Activated naive CD8-positive, alpha-beta T cell treated with anti-CD3 and anti-CD28 coated beads, Interleukin-2, amount 10 ng/mL, durations not matched to agents 7 days and 5 days (primary cell): ENCODE data around the gene PLPPR5. TPM values are rescaled to one million over a fixed set of nuclear protein-coding genes. Genes with fewer than 3 reads are reported as not detected.

Experiments used
- ATAC-seq: fragments of 150-1000 bp; cut with Tn5 transposase; one replicate; pipeline ENCODE4 v1.10.0; 2021; ENCODE audit warnings: low read depth, moderate library complexity
- POLR2A ChIA-PET: fragments of 350-600 bp; sonication (Branson Sonifier 250); formaldehyde crosslinking; loops from one replicate; lab custom pipeline; 2021; ENCODE audit warnings: antibody characterized with exemption; lab: Charles Lee
- DNase-seq: peaks from one replicate; pipeline ENCODE4 v3.0.0; 2021
- H3K27ac Mint-ChIP-seq: one replicate; pipeline ENCODE4 v1.8.0; 2022; ENCODE audit warnings: mild to moderate bottlenecking, mixed read lengths
- H3K27me3 Mint-ChIP-seq: one replicate; pipeline ENCODE4 v1.8.0; 2022; ENCODE audit warnings: mild to moderate bottlenecking, moderate library complexity, mixed read lengths
- H3K36me3 Mint-ChIP-seq: one replicate; pipeline ENCODE4 v1.8.0; 2021; ENCODE audit warnings: mild to moderate bottlenecking, mixed read lengths
- H3K4me1 Mint-ChIP-seq: one replicate; pipeline ENCODE4 v1.8.0; 2021; ENCODE audit warnings: mixed read lengths
- H3K4me3 Mint-ChIP-seq: one replicate; pipeline ENCODE4 v1.8.0; 2022; ENCODE audit warnings: mild to moderate bottlenecking, moderate library complexity, mixed read lengths
- H3K9me3 Mint-ChIP-seq: one replicate; pipeline ENCODE4 v1.8.0; 2021; ENCODE audit warnings: mixed read lengths
- total RNA-seq, 2 experiments: library from RNA; stranded (reverse); gene quantifications; one replicate each; pipeline ENCODE4 v1.2.3, GENCODE V29; 2021

The PLPPR5 gene
- total RNA-seq, 2 experiments from 2014 or later = not detected

DNA sequence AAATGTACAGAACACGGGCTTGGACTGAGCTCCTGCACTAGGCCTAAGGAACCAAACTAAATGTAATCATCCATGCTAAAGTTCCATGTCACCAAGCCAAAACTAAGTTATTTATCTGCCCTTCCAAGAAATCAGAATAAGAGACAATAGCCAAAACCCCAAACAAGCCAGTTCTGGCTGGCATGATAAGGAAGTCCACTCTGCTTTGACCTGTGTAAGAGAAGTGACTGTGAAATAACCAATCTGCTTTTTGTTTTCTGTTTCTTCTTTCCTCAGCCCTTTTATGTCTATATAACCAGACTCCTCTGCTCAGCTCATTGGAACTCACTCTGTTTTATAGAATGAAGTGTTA is 15.1 kb downstream of the PLPPR5 start:
- Mint-ChIP-seq H3K4me1 (peaks cover 1% of the 10 kb centered on the region), H3K27ac (no peak overlapping the region), H3K4me3 (no peak overlapping the region), H3K36me3 (no peaks in the 10 kb centered on the region), H3K27me3 (peaks cover 5% of the 10 kb centered on the region), H3K9me3 (no peaks in the 10 kb centered on the region)
- DNase-seq = no peak
- ATAC-seq = no peak
- POLR2A ChIA-PET = no interaction called here

DNA sequence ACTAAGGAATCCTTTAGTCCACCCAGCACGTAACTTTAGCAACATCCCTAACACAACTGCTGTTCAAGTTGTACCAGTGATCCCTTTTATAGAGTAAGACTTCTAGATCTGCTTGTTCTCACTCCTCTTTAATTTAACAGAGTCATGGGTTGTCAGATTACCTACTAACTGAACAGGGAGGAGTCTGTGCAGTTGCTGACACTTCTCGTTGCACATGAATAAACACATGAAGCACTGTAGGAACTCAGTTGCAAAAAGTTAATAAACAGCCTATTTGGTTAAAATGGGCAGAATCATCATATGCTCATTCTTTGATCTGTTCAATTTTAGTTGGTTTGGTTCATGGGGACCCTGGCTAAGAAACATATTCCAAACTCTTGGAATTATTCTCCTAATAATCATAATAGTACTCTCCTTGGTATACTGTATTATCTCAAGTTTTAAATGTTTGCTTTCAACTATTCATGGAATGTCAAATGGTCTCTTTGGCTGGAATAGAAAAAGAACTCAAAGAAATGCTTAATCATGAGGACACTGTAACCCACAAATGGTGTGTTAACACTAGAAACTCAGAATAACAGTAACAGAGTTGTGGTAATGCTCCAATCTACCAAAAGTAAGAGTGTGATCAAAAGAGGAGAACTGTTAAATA is 15.6 kb downstream of the PLPPR5 start:
- Mint-ChIP-seq H3K9me3 (peaks cover under 1% of the 10 kb centered on the region), H3K27me3 (peaks cover 4% of the 10 kb centered on the region), H3K27ac (no peak overlapping the region), H3K4me3 (no peak overlapping the region), H3K4me1 (peaks cover 1% of the 10 kb centered on the region), H3K36me3 (no peaks in the 10 kb centered on the region)
- DNase-seq (no peak), ATAC-seq (no peak)
- POLR2A ChIA-PET = no interaction called here

DNA sequence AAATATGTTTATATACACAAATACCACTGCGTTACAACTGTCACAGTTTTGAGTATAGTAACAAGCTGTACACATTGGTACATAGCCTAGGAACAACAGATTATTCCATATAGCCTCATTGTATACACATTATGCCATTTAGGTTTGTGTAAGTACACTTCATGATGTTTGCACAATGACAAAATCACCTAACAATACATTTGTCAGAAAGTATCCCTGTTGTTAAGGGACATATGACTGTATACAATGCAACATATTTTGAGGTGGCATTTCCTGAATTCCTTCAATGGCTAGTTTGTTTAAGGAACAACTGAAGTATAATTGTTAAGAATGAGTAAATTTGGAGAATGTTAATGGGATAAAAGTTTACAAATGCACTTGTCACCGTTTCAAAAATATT is 19.0 kb downstream of the PLPPR5 start:
- ATAC-seq = no peak
- DNase-seq = no peak
- H3K4me3 Mint-ChIP-seq = no peak overlapping the region

DNA sequence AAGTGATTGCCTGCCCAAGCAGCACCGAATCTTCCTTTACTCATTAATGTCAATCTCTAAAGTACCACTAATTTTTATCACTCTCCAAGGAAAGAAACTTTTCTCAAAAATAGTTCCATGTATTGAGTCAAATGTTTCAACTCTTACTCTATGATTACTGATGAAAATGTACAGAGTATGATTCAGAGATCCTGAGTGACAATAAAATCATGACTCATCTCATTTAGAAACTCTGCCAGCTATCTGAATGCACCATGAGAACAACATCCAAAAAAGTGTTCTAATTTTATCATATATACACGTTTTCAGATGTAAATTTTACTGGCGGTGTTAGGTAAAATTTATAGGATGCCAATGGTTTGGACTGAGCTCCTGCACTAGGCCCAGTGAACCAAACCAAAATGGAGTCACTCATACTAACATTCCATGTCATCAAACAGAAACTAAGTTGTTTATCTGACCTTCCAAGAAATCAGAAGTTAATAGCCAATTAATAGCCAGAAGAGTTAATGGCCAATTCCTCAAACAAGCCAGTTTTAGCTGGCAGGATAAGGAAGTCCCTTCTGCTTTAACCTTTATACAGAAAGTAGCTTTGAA is 22.6 kb downstream of the PLPPR5 start:
- H3K4me3 Mint-ChIP-seq = no peak overlapping the region
- no peaks in the 10 kb centered on the region for H3K27me3 Mint-ChIP-seq
- H3K36me3 Mint-ChIP-seq = no peaks in the 10 kb centered on the region
- no peak for ATAC-seq
- DNase-seq = no peak
- no peaks in the 10 kb centered on the region for H3K4me1 Mint-ChIP-seq
- H3K27ac Mint-ChIP-seq = no peak overlapping the region
- peaks cover 5% of the 10 kb centered on the region for H3K9me3 Mint-ChIP-seq
- POLR2A ChIA-PET = no interaction called here

More for the DNA sequence above, 19.0 kb downstream of the PLPPR5 start:
- Mint-ChIP-seq H3K27me3 (no peaks in the 10 kb centered on the region), H3K27ac (no peak overlapping the region), H3K36me3 (no peaks in the 10 kb centered on the region), H3K4me1 (no peaks in the 10 kb centered on the region), H3K9me3 (peaks cover 5% of the 10 kb centered on the region)
- POLR2A ChIA-PET = no interaction called here

DNA sequence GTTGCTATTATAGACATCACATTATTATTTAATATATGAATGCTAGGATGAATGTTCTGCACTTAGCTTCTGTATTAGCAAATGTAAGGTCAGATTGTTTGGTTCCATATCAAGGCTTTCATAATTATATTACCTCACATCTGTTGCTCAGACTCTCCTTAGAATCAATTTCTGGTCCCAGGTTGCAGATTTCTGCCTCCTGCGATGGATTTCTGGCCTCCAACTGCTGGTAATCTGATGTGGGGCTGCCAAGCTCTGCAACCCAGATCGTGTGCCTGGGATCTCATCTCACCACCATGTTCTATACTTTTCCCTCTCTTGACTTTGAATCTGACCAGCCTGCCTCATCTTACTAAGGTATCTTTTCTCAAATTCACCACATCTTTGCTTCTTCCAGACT is 25.2 kb downstream of the PLPPR5 start:
- Mint-ChIP-seq H3K4me1 (no peaks in the 10 kb centered on the region), H3K9me3 (peaks cover 5% of the 10 kb centered on the region), H3K27me3 (no peaks in the 10 kb centered on the region), H3K4me3 (no peak overlapping the region), H3K36me3 (no peaks in the 10 kb centered on the region), H3K27ac (no peak overlapping the region)
- ATAC-seq = no peak
- no peak for DNase-seq
- POLR2A ChIA-PET = no interaction called here

DNA sequence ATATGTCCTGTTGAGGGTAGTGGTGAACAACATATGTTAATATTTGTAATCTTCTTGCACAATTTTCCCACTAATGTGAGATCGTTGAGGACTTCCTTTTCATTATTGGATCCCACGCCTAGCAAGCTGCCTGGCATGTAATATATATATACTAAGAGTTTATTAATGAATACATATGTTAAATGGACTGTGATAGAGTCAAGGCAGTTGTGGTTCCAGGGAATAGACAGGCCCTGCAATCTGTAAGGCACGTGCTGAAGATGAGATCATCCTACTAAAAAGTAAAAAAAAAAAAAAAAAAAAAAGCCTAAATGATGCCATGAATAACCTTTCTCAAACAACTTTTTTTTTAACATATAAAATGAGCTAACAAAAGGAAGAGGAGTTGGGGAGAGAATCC is 28.9 kb downstream of the PLPPR5 start:
- Mint-ChIP-seq H3K27me3 (no peaks in the 10 kb centered on the region), H3K36me3 (no peaks in the 10 kb centered on the region), H3K4me3 (no peak overlapping the region), H3K9me3 (no peaks in the 10 kb centered on the region), H3K4me1 (no peaks in the 10 kb centered on the region), H3K27ac (no peak overlapping the region)
- POLR2A ChIA-PET = no interaction called here
- DNase-seq (no peak), ATAC-seq (no peak)

DNA sequence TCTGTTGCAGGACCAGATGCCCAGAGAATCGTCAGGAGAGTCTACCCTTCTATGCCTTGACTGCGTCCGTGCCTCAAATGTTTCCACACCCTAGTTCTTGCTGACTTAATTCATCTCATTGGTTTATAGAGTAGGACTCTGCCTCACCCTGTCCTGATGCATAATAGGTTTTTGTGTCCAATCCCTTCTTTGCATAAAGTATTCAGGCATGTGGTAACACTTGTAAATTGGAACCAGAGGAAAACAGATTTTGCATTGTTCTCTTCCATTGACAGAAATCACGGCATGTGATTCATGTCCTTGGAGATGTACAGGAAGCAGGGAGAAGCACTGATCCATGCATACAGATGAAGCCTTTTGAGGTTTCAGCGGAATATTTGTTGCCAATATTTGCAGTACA is 29.5 kb downstream of the PLPPR5 start:
- Mint-ChIP-seq H3K4me3 (no peak overlapping the region), H3K9me3 (no peaks in the 10 kb centered on the region), H3K27ac (no peak overlapping the region), H3K4me1 (no peaks in the 10 kb centered on the region), H3K36me3 (no peaks in the 10 kb centered on the region), H3K27me3 (no peaks in the 10 kb centered on the region)
- ATAC-seq = no peak
- POLR2A ChIA-PET = no interaction called here
- no peak for DNase-seq

DNA sequence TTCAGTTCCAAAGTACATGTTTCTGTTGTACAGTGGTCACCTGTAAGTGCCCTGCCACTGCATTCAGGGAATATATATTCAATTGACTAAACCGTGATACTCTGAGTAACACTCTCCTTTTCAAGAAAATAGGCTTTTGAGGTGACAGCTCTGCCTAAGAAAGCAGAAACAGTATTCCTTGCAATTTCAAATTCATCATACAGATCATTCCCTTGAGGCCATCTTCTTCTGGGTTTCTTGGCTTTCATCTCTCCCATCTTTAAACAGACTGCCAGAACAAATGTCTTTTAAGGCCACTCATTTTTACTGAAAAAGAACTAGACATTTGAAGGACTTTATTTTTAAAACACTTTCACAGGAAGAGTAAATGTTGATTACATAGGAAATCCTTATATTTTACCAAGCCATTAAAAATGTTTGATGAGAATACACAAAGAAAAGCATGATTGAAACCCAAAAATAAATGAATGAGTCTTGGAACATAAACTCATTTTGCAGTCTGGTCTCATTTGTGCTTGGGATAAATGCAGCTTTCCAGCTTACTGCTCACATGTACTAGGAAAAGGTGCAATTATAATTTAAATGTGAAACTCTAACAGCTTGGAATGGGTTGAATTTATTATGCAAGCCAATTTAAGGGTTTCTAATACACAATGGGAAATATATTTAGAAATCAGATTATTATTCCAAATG is 34.7 kb downstream of the PLPPR5 start:
- no peak overlapping the region for H3K4me3 Mint-ChIP-seq
- no peak for ATAC-seq
- no peak for DNase-seq
- POLR2A ChIA-PET = no interaction called here
- no peaks in the 10 kb centered on the region for H3K36me3 Mint-ChIP-seq
- H3K27me3 Mint-ChIP-seq = no peaks in the 10 kb centered on the region
- no peak overlapping the region for H3K27ac Mint-ChIP-seq
- H3K9me3 Mint-ChIP-seq = peaks cover 1% of the 10 kb centered on the region
- no peaks in the 10 kb centered on the region for H3K4me1 Mint-ChIP-seq

DNA sequence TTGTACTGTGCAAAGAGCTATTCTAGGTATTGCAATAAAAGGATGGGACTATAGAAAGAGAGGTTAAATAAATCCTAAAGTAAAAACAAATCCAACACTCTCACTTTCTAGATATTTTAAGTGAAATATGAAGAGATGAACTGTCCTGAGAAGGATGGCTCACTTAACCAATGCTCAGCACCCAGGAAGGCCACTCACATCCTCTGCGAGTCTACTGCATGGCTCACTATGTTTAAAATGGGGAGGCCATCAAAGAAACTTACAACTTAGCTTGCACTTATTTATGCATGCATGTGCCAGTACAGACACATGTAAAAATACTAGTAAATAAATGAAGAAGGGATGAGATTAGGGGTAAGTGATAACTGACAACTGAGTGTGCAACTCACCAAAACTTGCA is 37.5 kb downstream of the PLPPR5 start:
- POLR2A ChIA-PET = no interaction called here
- Mint-ChIP-seq H3K4me3 (no peak overlapping the region), H3K36me3 (no peaks in the 10 kb centered on the region), H3K4me1 (no peaks in the 10 kb centered on the region), H3K9me3 (peaks cover 1% of the 10 kb centered on the region), H3K27ac (no peak overlapping the region), H3K27me3 (no peaks in the 10 kb centered on the region)
- DNase-seq = no peak
- ATAC-seq = no peak

DNA sequence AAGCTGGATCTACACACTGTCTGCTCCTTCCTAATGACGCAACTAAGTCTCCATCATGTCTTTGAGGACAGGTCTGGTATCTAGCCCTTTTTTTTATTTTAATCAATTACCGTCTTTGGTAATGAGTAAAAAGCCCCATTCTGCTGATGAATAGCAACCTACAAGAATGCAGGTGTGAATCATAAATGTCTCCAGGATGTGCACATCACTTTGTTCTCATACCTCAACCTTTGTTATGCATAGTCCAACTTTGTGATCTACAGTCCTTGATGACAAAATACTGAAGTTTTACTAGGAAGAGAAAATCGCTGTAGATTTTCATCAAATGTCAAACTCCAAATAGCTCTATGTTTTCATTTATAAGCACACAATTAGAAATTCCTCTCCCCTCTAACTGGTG is 39.3 kb downstream of the PLPPR5 start:
- Mint-ChIP-seq H3K27ac (no peak overlapping the region), H3K27me3 (no peaks in the 10 kb centered on the region), H3K9me3 (peaks cover 1% of the 10 kb centered on the region), H3K36me3 (no peaks in the 10 kb centered on the region), H3K4me1 (no peaks in the 10 kb centered on the region), H3K4me3 (no peak overlapping the region)
- no peak for DNase-seq
- no peak for ATAC-seq
- POLR2A ChIA-PET = no interaction called here

DNA sequence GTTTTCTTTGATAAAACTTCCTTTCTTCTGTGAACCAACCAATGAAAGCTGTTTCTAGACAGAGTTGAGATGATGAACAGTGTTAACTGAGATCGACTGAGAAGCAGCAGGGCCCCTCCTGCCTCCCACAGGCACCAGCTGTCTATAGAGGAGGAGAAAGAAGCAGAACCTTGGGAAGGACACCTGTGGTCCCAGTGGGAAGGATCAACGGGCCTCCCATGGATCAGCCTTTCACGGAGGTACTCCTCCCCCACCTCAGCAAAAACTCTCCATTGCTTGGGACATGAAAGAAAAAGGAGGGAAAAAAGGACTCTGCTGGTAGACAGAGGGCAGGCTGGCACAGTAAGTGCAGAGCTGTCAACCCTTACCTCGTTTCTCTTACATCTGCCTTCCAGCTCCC is 40.5 kb downstream of the PLPPR5 start:
- Mint-ChIP-seq H3K36me3 (no peaks in the 10 kb centered on the region), H3K4me1 (no peaks in the 10 kb centered on the region), H3K4me3 (no peak overlapping the region), H3K27ac (no peak overlapping the region), H3K9me3 (peaks cover under 1% of the 10 kb centered on the region), H3K27me3 (no peaks in the 10 kb centered on the region)
- no peak for ATAC-seq
- no peak for DNase-seq
- POLR2A ChIA-PET = no interaction called here

DNA sequence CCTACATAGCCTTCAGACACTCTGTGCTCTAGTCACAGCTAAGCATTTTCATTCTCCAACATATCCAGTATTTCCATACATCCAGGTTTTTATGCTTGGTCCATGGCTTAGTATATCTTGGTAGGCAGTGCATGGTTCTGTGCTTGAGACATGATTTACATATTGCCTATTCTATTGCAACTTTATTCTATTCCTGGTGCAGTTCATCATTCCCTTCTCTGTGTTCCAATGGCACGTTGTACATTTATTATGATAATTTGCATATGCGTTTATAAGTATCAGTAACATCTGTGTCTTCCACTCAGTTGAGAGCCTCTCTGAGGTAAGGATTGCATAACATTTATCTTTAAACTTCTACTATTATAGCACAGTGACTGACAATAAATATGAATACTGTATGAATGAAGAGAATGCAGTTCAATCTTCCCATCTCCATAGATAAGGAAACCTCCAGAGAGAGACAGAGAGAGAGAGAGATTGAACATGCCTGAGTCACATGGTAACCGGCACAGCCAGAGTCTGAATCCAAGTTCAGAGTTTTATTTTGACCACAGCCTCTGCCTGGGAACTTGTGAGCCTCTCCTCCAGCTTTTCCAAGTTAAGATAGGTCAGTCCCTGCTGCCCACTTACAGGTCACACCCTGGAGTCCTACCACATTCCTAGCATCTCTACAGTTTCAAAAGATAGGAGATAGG is 41.5 kb downstream of the PLPPR5 start:
- H3K4me3 Mint-ChIP-seq = no peak overlapping the region
- POLR2A ChIA-PET = no interaction called here
- DNase-seq = no peak
- H3K27me3 Mint-ChIP-seq = no peaks in the 10 kb centered on the region
- H3K36me3 Mint-ChIP-seq = no peaks in the 10 kb centered on the region
- no peaks in the 10 kb centered on the region for H3K4me1 Mint-ChIP-seq
- H3K27ac Mint-ChIP-seq = no peak overlapping the region
- no peak for ATAC-seq
- no peaks in the 10 kb centered on the region for H3K9me3 Mint-ChIP-seq

DNA sequence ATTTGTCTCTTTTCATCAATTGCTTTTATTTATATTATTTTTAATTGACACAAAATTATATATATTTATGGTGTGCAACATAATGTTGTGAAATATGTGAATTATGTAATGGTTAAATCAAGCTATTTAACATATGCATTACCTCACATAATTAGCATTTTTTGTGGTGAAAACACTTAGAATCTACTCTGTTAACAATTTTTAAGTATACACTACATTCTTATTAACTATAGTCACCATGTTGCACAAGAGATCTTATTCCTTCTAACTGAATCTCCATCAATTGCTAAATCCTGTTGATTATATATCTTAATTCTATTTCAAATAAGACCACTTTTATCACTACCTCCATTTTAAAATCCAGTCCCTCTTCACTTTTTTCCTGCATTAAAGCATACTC is 42.5 kb downstream of the PLPPR5 start:
- no peaks in the 10 kb centered on the region for H3K27me3 Mint-ChIP-seq
- ATAC-seq (no peak), DNase-seq (no peak)
- H3K36me3 Mint-ChIP-seq = no peaks in the 10 kb centered on the region
- H3K4me1 Mint-ChIP-seq = no peaks in the 10 kb centered on the region
- H3K9me3 Mint-ChIP-seq = no peaks in the 10 kb centered on the region
- POLR2A ChIA-PET = no interaction called here
- no peak overlapping the region for H3K27ac Mint-ChIP-seq
- H3K4me3 Mint-ChIP-seq = no peak overlapping the region

DNA sequence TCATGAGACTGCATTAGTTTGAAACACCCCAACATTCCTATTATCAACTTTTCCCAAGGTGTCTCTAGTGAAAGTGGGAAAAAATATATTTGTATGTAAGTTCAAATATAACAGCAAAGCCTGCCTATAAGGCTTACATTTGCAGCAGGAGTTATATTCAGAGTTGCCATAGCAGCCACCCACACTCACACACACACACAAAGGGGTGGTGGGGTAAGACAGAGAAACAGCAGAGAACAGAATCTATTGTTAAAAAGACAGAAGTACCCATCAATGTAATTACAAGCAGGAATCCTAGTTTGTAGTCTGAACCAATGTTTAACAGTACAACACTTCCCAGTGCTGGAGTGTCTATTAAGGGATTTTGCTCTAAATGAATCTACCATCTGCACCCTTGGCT is 55.0 kb downstream of the PLPPR5 start:
- H3K36me3 Mint-ChIP-seq = no peaks in the 10 kb centered on the region
- H3K27ac Mint-ChIP-seq = no peak overlapping the region
- no peak for ATAC-seq
- POLR2A ChIA-PET = no interaction called here
- no peaks in the 10 kb centered on the region for H3K9me3 Mint-ChIP-seq
- H3K27me3 Mint-ChIP-seq = no peaks in the 10 kb centered on the region
- no peak overlapping the region for H3K4me3 Mint-ChIP-seq
- DNase-seq = no peak
- no peaks in the 10 kb centered on the region for H3K4me1 Mint-ChIP-seq
